ENCODE data around the gene GSDME.
A peak's percentile ranks its signal among the peaks of the same experiment; 100 is the strongest.

GSDME gene

GRCh38 chr7:24713039-24713793 is 44.0 kb downstream of the GSDME start:
- DNase-seq (ENCODE audit: low spot score) = no peak
- Histone ChIP-seq H3K27ac (no peak overlapping the region), H3K4me3 (no peak overlapping the region)
- no peak for TF ChIP-seq CTCF (IDR thresholded peaks at IDR 0.05)

- no peak for TF ChIP-seq CTCF (IDR thresholded peaks at IDR 0.05)
- Histone ChIP-seq H3K27ac (no peak overlapping the region), H3K4me3 (no peak overlapping the region)
- no peak for DNase-seq (ENCODE audit: low spot score)
These were observed 47.5 kb downstream of the GSDME start for GRCh38 chr7:24709585-24710360.

GRCh38 chr7:24709051-24709450 is 48.2 kb downstream of the GSDME start:
- Histone ChIP-seq H3K4me3 (no peak overlapping the region), H3K27ac (no peak overlapping the region)
- DNase-seq (ENCODE audit: low spot score) = no peak
- TF ChIP-seq CTCF (IDR thresholded peaks at IDR 0.05) = no peak

GRCh38 chr7:24707988-24708615 is 49.2 kb downstream of the GSDME start:
- no peak for TF ChIP-seq CTCF (IDR thresholded peaks at IDR 0.05)
- DNase-seq (ENCODE audit: low spot score) = no peak

GRCh38 chr7:24706211-24707170 is 50.8 kb downstream of the GSDME start:
- Histone ChIP-seq H3K27ac (no peak overlapping the region), H3K4me3 (no peak overlapping the region)
- peak; percentile 65 for DNase-seq (ENCODE audit: low spot score)
- no peak for TF ChIP-seq CTCF (IDR thresholded peaks at IDR 0.05)

More at GRCh38 chr7:24707988-24708615, 49.2 kb downstream of the GSDME start:
- H3K4me3 ChIP-seq = no peak overlapping the region
- no peak overlapping the region for H3K27ac ChIP-seq

GRCh38 chr7:24705461-24705954 is 51.8 kb downstream of the GSDME start:
- peak; percentile 65 for DNase-seq (ENCODE audit: low spot score)
- Histone ChIP-seq H3K27ac (peak overlapping the region; percentile 25 to 32), H3K4me3 (no peak overlapping the region)
- no peak for TF ChIP-seq CTCF (IDR thresholded peaks at IDR 0.05)

Data from coronary artery (tissue), 2 donors.